Right lobe of liver (tissue), 4 donors: ENCODE data around the gene KRT16.
"Not testable (repeated sequence)": the region's sequence is repeated elsewhere in the genome, so short reads cannot be mapped to it uniquely, and the experiment has no call there.

ENCODE experiments used
- CTCF ChIP-seq, 4 donors: fragments of 200-600 bp in 3 of 4; fragments of 450-650 bp in 1 of 4; IDR thresholded peaks; one replicate each; pipeline versions ENCODE4 v1.5.1 to v1.8.0; 2016 to 2022; ENCODE audit warnings: antibody characterized with exemption in 4 of 4, mild to moderate bottlenecking in 2 of 4
- POLR2A ChIP-seq: fragments of 450-650 bp; IDR thresholded peaks from one replicate; pipeline ENCODE4 v1.6.1; 2017; ENCODE audit warnings: antibody characterized with exemption, mild to moderate bottlenecking
- donor health status: DM: no; HTN: no; CAD: no.
- donor health status: DM: no; HTN: no; CAD: no.
- donor health status: DM: no; HTN: yes; CAD: no.

- not testable (repeated sequence) for TF ChIP-seq CTCF (IDR thresholded peaks at IDR 0.05); POLR2A
Measured at GRCh38 chr17:41614767-41615166, 2.2 kb upstream of the KRT16 start.
